ENCODE measurements around the gene ALG12. TPM values are rescaled to one million over a fixed set of nuclear protein-coding genes. Genes with fewer than 3 reads are reported as not detected.

ALG12 gene
- total RNA-seq, 4 donors from 2014 or later = 12.8 to 16.6 (median 13.0) TPM

DNA sequence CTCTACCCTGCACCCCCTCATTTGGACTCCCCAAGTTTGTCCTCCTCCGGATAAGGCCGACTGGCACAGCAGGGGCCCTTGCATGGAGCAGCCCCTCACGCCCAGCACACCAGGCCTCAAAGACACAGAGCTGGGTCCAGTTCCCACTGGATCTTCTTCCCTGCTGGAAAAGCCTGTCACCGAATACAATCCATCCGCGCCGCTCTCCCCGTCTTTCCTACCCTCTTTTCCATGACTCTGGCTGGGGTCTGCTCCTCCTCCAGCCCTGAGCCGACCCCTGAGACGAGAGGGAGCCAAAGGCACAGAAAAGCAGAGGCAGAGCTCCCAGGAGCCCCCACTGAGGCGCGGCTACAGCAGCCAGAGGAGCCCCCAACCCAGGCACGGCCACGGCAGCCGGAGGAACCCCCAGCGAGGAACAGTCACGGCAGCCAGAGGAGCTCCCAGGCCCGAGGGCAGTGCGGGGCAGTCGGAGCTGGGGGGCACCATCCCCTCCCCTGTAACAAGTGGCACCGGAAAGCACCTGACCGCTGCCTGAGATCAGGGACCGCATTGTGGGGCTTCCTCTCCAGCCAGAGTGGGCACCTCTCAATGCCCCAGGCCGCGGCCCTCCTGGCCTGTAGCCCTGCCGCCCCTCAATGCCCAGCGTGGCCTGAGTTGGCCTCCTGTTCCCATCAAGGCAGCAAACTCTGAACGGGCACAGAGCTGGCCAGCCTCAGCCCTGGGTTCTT, 12.0 kb downstream of the ALG12 start:
- intact Hi-C loops (cut with DNase I) = no loop called here
- no peak overlapping the region for H3K4me3 ChIP-seq
- H3K27ac ChIP-seq = no peak overlapping the region
- no peaks in the 10 kb centered on the region for H3K27me3 ChIP-seq
- no peak for DNase-seq
- H3K36me3 ChIP-seq = peaks cover 15 to 98% (median 21%) of the 10 kb centered on the region in 3 donors
- no peaks in the 10 kb centered on the region for H3K9me3 ChIP-seq
- H3K4me1 ChIP-seq = no peaks in the 10 kb centered on the region
- 93 to 100% methylated on average over 3 to 5 of the region's 28 CpGs for WGBS, 2 donors
- no peak for TF ChIP-seq POLR2A (IDR thresholded peaks at IDR 0.05)
- TF ChIP-seq, protein P1, sequence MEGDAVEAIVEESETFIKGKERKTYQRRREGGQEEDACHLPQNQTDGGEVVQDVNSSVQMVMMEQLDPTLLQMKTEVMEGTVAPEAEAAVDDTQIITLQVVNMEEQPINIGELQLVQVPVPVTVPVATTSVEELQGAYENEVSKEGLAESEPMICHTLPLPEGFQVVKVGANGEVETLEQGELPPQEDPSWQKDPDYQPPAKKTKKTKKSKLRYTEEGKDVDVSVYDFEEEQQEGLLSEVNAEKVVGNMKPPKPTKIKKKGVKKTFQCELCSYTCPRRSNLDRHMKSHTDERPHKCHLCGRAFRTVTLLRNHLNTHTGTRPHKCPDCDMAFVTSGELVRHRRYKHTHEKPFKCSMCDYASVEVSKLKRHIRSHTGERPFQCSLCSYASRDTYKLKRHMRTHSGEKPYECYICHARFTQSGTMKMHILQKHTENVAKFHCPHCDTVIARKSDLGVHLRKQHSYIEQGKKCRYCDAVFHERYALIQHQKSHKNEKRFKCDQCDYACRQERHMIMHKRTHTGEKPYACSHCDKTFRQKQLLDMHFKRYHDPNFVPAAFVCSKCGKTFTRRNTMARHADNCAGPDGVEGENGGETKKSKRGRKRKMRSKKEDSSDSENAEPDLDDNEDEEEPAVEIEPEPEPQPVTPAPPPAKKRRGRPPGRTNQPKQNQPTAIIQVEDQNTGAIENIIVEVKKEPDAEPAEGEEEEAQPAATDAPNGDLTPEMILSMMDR (IDR thresholded peaks at IDR 0.05) = no peak

DNA sequence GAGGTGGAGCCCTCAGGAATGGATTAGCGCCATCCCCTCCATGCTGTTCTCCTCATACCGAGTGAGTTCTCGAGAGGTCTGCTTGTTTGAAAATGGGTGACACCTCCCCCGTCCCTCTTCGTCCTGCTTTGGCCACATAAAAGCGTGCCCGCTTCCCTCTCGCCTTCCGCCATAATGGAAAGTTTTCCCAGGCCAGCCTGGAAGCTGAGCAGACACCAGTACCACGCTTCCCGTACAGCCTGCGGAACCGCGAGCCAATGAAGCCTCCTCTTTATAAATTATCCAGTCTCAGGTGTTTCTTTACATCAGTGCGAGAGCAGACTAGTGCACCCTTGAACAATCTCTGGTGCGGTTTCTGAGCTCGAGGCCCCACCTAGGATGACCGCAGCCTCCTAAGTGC, 12.8 kb downstream of the ALG12 start:
- DNase-seq = no peak
- 92 to 93% methylated on average over 12 to 15 of the region's 18 CpGs for WGBS, 2 donors
- TF ChIP-seq, protein P1 (IDR thresholded peaks at IDR 0.05) = no peak
- TF ChIP-seq POLR2A (IDR thresholded peaks at IDR 0.05) = no peak
- Histone ChIP-seq H3K27ac (no peak overlapping the region), H3K4me3 (no peak overlapping the region), H3K27me3 (no peaks in the 10 kb centered on the region), H3K9me3 (no peaks in the 10 kb centered on the region), H3K36me3 (peaks cover 15 to 98% (median 21%) of the 10 kb centered on the region in 3 donors), H3K4me1 (no peaks in the 10 kb centered on the region)
- intact Hi-C loops (cut with DNase I) = no loop called here

DNA sequence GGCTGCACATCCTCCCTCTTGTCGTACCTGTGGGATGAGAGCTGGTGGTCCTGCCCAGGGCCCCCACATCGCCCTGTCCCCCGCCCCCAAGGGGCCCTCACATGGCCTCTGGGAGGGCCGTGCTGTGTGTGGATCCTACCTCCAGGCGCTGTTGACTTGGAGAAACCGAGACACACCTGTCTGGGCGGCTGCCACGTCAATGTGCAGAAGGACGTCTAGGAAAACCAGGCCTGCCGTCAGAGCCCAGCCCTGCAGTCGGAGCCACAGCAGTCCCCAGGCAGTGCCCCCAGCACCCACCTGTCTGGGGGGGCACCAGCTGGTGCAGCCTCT, 14.2 kb downstream of the ALG12 start:
- TF ChIP-seq, protein P1 (IDR thresholded peaks at IDR 0.05) = no peak
- no peak for DNase-seq
- H3K9me3 ChIP-seq = no peaks in the 10 kb centered on the region
- WGBS, 2 donors = 80% methylated on average over 1 of the region's 11 CpGs; no CpG with 5 or more reads in 1 of the 2 donors
- no peaks in the 10 kb centered on the region for H3K4me1 ChIP-seq
- intact Hi-C loops (cut with DNase I) = no loop called here
- peaks cover 15 to 96% (median 21%) of the 10 kb centered on the region in 3 donors for H3K36me3 ChIP-seq
- no peak overlapping the region for H3K4me3 ChIP-seq
- H3K27ac ChIP-seq = no peak overlapping the region
- H3K27me3 ChIP-seq = no peaks in the 10 kb centered on the region

DNA sequence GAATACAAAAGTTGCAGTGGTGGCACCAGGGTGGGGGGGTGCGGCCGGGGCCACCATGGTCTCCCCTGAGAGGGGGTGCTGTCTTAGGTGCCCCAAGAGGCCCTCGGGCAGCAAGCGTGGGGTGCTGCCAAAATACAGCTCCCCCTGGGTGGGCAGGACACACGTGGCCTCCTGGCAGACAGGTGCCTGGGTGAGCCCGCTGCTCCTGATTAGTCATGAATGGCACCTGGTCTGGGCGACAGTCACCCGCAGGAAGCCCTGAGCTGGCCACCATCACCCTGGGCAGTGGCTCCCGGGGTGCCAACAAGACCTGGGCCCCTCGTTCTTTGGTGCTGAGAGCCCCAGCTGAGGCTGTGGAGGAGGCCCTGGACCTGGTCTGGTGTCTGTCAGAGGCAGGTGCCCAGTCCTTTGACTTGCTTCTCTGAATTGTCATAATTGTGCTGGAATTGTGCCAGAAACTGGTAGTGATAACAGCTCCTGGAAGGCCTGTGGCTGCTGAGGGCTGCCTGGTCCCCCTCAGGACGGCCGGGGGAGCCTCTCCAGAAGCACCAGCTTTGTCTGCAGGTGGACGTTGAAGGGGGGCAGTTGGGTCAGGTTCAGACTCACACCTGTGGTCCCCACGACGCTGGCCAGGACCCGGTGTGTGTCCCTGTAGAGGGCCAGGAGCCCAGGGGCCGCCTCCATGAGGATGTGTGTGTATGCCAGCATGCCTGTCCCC, 14.8 kb downstream of the ALG12 start:
- no peaks in the 10 kb centered on the region for H3K4me1 ChIP-seq
- H3K27ac ChIP-seq = no peak overlapping the region
- 80 to 96% methylated on average over 3 to 10 of the region's 17 CpGs for WGBS, 2 donors
- TF ChIP-seq, protein P1 (IDR thresholded peaks at IDR 0.05) = no peak
- no peak for TF ChIP-seq POLR2A (IDR thresholded peaks at IDR 0.05)
- intact Hi-C loops (cut with DNase I) = no loop called here
- H3K4me3 ChIP-seq = no peak overlapping the region
- H3K36me3 ChIP-seq = peaks cover 15 to 96% (median 21%) of the 10 kb centered on the region in 3 donors
- DNase-seq = no peak
- H3K27me3 ChIP-seq = no peaks in the 10 kb centered on the region
- no peaks in the 10 kb centered on the region for H3K9me3 ChIP-seq

DNA sequence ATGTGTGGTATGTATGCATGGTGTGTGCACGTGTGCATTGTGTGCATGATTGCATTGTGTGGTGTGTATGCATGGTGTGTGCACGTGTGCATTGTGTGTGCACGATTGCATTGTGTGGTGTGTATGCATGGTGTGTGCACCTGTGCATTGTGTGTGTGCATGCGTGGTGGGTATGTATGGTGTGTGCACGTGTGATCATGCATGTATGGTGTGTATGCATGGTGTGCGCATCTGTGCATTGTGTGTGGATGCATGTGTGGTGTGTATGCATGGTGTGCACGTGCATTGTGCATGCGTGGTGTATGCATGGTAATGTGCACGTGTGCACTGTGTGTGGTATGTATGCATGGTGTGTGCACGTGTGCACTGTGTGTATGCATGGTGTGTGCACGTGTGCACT, 16.8 kb downstream of the ALG12 start:
- WGBS, 2 donors = 91 to 98% methylated on average over 11 of the region's 11 CpGs

More for the DNA sequence above, 16.8 kb downstream of the ALG12 start:
- Histone ChIP-seq H3K4me3 (no peak overlapping the region), H3K27me3 (no peaks in the 10 kb centered on the region), H3K36me3 (peaks cover 9 to 83% (median 11%) of the 10 kb centered on the region in 3 donors), H3K9me3 (no peaks in the 10 kb centered on the region), H3K4me1 (no peaks in the 10 kb centered on the region), H3K27ac (no peak overlapping the region)
- intact Hi-C loops (cut with DNase I) = no loop called here
- no peak for TF ChIP-seq POLR2A (IDR thresholded peaks at IDR 0.05)
- TF ChIP-seq, protein P1 (IDR thresholded peaks at IDR 0.05) = no peak
- no peak for DNase-seq

Measured in esophagus squamous epithelium (tissue), 5 donors.